HG02884 (cell line): ENCODE data around the gene FBXL16.

ENCODE experiments used
- ATAC-seq: cut with Tn5 transposase; IDR thresholded peaks from one replicate; pipeline ENCODE4 v1.9.1; 2021; ENCODE audit warnings: mild to moderate bottlenecking, moderate library complexity; ENCODE audit not compliant: unreplicated experiment

The FBXL16 gene

DNA sequence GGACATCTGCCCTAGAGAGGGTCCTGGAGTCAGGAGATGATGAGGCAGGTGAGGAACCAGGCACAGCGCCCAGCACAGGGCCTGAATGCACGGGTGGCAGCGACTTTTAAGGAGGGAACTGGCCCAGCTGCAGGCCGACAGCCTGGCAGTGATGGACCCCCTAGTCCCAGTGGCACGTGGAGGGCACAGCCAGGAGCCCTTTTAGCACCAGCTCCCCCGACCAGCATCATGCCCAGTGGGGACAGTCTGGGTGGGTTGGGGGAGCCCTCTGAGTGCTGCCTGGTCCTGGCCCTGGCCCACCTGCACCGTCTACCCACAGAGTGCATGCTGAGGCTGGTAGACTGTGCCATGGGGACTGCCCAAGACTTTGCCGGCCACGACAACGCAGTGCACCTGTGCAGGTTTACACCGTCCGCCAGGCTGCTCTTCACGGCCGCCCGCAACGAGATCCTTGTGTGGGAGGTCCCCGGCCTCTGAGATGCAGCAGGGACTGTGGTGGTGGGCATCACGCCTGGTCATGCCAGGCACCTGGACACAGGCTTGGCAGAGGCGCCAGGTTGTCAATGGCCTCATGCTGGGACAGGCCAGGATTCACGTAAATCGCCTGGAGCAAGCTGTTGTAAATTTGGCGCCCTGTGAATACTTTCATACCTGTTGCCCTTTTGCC, 38.4 kb downstream of the FBXL16 start:
- ATAC-seq, result no peak

DNA sequence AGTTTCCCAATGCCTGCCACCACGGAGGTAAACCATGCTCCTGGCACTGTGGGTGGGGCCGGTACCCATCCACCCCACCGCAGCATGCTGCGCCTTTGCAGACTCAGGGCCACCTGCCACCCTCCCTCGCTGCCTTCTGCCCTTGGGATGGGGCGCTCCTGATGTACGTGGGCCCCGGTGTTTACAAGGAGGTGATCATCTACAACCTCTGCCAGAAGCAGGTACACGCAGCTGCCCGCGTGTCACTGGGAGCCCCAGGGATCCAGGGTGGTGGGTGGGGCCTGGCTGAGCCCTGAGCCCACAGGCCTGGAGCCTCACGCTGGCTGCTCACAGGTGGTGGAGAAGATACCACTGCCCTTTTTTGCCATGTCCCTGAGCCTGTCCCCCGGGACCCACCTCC, 39.0 kb downstream of the FBXL16 start:
- no peak for ATAC-seq

DNA sequence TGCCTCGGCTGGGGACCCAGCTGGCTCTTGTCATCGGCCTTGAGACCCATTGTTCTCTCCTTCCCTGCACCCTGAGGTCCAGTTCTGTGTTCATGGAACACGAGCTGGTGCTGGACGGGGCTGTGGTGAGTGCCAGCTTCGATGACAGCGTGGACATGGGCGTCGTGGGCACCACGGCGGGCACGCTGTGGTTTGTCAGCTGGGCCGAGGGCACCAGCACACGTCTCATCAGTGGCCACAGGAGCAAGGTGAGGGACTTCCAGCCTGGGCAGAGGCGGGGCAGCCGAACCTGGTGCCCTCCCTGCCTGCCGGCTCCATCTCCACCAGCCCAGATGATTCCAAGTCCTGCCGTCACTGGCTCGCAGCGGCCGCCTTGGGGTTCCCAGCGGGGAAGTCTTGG, 43.0 kb downstream of the FBXL16 start:
- no peak for ATAC-seq

DNA sequence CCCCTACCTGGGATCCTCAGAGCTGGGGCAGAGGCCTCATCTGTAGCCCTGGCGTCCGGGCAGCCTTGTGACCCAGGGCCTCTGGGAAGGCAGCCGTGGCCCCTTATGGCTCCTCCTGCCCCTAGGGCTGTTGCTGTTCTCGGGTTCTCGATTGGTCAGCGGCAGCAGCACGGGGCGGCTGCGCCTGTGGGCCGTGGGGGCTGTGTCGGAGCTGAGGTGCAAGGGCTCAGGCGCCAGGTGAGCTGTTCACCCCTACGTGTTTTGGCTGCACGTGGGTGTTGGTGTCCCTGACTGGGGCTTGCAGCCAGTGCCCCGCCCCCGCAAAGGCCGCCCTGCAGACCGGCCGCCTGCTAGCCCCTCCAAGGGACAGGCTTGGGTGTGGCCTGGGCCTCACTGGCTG, 43.5 kb downstream of the FBXL16 start:
- ATAC-seq, result no peak

DNA sequence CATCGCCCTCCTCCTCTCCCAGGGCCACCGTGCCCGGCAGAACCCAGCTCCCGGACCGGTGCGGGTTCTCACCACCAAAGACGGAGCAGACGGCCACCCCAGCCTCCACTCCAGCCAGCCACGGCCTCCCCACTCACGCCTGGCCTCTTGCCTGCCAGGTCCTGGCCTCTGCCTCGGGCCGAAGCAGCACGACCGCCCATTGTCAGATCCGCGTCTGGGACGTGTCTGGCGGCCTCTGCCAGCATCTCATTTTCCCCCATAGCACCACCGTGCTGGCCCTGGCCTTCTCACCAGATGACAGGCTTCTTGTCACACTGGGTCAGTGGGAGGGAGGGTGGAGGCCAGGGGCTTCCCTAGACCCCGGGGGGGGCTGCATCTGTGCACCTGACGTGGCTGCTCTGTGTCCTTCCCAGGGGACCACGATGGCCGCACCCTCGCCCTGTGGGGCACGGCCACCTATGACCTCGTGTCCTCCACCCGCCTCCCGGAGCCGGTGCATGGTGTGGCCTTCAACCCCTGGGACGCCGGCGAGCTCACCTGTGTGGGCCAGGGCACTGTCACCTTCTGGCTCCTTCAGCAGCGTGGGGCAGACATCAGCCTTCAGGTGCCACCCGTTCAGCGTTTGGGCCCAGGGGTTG, 44.3 kb downstream of the FBXL16 start:
- no peak for ATAC-seq

DNA sequence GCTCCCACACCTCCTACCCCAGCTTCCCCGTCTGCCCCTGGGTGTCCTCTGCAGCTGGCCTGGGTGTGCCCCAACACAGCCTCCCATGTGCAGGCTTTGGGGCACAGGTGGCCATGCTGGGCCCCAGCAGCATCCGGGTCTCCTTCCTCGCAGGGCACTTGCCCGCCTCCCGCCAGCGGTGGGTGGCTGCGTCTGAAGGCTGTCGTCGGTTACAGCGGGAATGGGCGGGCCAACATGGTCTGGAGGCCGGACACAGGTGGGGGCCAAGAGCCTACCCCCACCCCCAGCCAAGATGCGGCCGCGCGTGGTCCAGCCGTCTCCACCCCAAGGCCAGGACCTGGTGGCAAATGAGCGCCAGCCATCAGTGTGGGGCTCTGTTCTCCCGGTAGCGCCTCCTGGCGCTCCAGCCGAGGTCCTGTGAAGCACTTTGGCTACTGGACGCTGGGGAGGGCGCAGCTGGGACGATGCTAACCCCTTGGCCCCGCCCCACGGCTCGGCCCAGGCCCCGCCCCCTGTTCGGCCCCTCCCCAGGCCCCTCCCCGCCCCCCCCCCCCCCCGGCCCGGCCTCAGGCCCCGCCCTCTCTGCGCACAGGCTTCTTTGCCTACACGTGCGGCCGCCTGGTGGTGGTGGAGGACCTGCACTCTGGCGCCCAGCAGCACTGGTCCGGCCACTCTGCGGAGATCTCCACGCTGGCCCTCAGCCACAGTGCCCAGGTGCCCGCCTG, 45.0 kb downstream of the FBXL16 start:
- no peak for ATAC-seq

DNA sequence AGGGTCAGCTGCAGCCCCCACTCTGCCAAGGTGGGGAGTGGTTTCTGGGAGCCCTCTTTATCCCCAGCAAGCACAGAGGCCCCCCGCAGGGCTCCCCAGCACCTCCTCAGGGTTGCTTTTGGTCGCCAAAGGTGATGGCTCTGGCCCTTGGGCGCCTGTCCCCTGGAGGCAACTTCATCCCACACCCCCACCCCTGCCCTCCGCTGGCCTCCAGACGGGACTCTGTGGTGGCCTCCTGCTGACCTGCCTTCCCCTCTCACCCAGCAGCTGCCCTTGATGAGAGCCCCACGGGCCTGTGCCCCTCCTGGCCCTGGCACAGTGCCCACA, 45.5 kb downstream of the FBXL16 start:
- no peak for ATAC-seq

DNA sequence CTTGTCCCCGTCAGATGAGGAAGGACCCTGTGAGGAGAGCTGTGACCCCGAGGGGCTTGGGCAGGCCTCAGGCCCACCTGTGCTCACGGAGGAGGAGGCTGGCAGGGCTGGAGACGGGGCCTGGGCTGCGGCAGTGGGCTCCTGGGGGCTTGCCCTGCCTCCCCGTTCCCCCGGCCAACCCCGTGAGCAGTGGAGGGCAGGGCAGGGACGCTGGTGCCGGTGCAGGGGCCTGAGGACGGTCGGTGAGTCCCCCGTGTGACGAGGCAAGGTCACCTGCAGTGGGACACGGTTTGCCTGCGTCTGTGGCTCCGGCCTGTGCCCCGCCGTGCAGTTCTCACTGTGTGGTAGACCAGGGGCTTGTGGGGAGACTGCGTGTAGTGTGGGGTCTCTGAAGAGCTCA, 46.0 kb downstream of the FBXL16 start:
- ATAC-seq, result no peak

DNA sequence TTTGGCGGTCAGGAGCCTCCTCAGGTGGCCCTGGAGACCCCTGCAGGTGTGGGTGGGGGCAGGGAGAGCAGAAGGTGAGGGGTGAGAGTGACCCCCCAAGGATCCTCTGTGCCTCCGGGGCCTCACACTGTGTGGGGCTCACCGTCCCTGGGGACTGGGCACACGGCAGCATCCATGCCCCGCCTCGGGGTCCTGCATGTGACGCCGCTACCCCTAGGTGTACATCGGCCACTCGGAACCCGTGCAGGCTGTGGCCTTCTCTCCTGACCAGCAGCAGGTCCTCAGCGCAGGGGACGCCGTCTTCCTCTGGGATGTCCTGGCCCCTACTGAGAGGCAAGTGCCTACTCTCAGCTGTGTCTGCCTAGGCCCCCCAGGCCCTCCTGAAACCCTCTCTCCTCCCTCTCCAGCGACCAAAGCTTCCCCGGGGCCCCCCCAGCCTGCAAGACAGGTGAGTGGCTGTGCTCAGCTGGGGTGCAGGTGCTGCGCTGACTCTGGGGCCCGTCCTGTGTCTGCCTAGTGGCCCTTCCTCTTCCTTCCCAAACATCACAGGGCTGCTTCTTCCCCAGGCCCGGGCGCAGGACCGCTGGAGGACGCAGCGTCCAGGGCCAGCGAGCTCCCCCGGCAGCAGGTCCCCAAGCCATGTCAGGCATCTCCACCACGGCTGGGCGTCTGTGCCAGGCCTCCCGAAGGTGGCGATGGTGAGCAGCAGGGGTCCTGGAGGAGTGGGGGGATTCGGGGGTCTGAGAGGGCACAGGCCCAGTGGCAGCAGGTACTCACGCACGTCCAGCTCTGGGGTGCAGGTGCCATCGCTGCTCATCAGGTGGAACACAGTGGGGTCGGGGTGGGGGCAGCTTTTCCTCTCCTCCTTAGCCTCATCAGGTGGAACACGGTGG, 46.7 kb downstream of the FBXL16 start:
- no peak for ATAC-seq

DNA sequence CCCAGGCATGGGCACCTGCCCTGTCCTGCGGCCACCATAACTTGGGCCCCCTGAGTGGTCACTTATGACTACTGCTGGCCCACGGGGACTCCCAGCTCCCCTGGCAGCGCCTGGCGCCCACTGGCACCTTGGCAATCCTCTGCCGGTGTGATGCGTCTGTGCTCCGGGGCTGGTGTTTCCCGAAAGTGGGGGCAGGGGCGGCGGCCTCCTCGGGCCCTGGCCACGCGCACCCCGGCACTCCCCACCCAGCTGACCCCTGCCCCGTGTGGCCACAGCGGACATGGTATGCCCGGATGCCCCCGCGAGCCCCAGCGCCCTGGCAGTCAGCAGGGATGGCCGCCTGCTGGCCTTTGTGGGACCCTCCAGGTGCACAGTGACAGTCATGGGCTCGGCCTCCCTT, 48.1 kb downstream of the FBXL16 start:
- ATAC-seq, result no peak

DNA sequence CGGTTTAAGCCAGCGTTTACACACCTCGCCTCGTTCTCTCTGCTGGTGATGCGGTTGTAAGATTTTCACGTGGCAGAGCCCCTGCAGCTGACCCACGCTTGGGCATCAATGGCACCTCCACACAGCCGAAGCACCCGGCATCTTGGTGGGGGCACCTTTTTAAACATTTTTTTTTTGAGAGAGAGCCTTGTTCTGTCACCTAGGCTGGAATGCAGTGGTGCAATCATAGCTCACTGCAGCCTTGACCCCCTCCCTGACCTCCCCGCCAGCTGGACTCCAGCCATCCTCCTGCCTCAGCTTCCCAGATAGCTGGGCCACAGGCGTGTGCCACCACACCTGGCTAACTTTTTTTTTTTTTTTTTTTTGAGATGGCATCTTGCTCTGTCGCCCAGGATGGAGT, 51.6 kb downstream of the FBXL16 start:
- ATAC-seq, result no peak

DNA sequence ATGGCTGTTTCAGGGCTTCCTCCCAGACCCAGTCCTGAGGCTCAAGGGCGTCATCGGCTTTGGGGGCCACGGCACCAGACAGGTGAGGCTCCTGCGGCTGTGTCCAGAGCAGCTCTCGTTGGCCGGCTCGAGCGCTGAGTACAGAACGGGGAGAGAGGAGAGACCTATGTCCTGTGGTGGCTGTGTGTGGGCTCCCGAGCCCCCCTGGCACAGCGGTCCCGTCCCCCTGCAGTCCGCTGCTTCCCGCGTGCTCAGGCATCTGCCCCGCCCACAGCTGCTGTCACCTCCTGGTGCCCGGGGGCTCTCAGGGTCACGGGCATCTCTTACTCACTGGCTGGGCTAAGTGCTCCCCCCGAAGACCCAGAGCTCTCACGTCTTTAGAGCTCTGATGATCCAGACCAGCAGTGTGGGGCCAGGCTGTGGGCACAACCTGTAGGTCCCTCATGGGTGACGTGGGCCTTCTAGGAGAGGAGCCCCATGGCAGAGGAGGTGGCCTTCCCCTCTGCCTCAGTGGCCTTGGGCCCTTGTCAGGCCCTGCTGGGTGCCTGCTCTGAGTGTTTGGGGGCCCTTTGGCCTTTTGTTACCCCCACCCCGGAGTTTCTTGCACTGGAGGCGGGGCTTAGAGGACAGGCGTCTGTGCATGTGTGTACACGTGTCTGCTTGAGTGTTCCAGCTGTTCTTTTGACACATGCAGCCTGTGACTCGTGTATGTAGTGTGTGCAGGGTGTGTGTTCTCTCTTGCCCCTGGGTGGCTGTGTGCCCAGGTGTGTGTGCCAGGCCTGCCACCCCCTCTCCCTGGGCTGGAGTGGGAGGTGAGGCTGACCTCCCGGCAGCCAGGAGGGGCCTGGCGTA, 52.9 kb downstream of the FBXL16 start:
- ATAC-seq, result no peak

DNA sequence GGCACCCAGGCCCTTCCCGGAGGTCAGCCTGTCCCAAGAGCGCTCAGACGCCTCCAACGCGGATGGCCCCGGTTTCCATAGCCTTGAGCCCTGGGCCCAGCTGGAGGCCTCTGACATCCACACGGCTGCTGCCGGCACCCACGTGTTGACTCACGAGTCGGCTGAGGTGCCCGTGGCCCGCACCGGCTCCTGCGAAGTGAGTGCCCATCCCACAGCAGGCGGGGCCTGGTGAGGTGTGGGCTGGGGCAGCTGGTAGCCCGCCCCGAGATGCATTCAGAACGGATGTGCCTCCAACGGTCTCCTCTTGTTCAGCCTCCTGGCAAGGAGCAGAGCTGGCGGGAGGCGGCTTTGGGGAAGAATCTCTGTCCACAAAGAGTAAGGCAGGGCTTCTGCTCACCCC, 53.8 kb downstream of the FBXL16 start:
- ATAC-seq, result no peak

DNA sequence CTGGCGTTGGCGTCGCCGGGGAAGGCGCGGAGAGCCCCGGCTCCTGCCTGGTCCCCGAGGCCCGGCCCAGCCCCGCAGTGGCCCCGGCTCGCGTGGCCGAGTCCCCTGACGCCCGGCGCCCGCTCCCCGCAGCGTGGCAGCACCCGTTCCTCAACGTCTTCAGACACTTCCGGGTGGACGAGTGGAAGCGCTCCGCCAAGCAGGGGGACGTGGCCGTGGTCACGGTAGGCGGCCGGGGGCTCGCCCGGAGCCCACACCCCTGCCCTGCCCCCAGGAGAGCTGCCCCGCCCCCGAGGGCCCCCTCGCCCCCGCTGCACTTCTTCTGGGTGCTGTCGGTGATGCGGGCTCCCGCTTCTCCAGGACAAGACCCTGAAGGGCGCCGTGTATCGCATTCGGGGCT, 56.0 kb downstream of the FBXL16 start:
- ATAC-seq, result peak; percentile 16

DNA sequence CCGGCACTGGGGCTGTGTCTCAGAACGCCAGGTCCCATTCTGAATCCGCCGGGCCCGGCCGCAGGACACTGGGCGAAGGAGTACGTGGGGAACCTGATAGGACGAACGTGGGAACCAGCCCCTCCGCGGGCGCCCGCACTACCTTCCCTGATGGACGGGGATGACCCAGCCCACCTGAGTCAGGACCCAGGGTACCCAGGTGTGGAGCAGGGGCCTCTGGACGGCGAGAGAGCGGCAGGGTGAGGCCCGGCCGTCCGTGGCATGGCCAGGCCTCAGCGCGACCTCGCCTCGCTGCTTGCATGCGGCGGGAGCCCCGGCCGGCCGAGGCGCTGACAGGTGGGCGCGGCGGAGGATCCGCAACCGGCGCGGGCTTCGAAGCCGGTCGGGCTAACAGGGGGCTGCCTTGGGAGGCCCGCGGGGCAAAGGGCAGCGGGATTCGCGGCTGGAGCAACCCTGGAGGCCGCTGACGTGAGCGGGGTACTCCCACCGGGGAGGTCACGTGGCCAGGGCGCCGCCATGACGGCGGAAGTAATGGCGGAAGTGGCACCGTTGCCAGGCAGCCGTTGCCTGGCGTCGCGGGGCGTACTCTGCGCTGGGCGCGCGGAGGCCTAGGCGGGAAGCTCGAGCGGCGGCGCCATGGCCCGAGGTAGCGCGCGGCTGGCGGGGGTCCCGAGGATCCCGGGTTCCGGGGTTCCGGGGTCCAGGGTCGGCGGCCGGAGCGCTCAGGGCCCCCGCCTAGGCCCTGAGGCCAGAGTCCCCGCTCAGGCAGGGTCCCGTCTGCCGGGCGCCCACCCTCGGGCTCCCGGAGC, 56.6 kb downstream of the FBXL16 start, which contains the start of gene WDR90:
Gene WDR90 (plus strand): TSS at position 585 of the 809 bp plus-strand sequence. CDS start 52 bp downstream, at position 637.
- ATAC-seq, result peak; percentile 67

DNA sequence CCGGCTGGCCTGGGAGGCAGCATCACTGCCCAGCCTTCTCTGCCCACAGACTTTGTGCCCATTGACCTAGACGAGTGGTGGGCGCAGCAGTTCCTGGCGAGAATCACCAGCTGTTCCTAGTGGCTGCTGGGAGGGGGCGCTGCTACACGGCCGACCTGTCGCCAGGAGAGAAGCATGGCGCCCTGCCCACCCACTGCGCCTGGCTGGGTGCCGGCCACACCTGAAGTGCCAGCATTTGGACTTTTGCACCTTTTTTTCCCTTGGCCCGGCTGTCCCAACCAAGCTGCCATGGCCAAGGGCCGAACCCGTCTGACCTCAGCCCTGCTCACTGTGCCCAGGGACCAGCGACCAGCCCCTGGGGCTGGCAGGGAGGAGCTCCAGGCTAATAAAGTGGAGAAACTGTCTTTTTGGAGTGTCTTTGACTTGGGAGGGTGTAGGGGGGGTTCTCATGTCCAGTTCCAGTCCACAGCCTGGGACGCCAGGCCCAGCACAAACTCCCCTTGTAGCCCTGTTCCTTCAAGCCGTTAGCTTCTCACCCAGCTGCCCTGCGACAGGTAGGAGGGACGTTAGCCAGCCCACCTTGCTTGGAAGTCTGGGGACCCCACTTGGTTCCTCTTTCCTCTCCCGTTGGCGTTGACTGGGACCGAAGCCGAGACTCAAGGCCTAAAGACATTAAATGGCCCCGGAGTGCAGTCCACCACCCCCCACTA, 57.4 kb downstream of the FBXL16 start:
- no peak for ATAC-seq

DNA sequence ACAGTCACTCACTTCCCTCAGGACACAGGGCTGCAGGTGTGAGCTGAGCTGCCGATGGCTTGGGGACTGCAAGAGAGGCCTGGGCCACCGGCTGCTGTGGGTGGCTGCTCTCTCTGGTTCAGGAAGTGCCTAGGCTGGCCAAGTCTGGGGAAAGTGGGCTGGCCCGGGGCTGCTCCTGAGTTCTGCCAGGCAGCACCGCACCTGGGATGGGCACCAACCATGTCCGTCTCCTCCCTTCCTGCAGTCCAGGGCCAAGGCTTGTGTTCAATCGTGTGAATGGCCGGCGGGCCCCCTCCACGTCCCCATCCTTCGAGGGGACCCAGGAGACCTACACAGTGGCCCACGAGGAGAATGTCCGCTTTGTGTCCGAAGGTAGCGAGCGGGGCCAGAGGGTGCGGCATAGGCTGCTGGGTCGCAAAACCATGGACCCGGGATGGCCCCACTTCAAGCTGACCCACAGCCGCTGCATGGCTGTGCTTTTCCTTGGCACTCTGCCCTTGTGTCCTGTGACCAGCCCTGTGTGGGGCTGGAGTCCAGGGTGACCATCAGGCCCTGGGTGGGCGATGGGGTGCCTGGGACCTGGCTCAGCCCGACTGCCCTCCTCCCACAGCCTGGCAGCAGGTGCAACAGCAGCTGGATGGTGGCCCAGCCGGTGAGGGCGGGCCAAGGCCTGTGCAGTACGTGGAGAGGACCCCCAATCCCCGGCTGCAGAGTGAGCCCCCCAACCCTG, 58.3 kb downstream of the FBXL16 start:
- ATAC-seq, result no peak

DNA sequence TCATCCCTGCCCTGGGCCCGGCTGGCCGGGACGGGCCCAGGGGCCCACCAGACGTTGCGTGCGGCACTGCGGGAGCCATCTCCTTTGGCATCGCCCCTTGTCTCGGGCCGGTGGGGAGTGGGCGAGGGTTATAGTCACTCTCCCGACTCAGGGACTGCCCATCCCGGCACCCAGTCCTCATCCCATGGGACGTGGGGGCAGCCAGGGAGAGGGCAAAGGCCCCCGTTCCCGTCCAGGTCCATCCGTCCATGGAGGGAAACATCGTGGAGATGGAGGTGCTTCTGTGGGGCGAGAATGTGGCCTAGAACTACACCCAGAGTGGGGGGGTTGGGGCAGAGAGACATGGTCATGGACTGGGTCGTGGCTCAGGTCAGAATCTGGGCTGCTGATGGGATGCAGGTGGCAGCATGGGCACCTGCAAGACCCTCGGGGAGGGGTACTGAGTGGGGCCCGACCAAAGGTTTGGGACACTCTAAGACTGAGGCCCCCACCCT, 58.9 kb downstream of the FBXL16 start:
- ATAC-seq, result no peak
